ENCODE data around the gene GRM7. TPM values are rescaled to one million over a fixed set of nuclear protein-coding genes. Genes with fewer than 3 reads are reported as not detected.

Gene GRM7
- total RNA-seq, 2 experiments from 2014 or later = not detected

DNA sequence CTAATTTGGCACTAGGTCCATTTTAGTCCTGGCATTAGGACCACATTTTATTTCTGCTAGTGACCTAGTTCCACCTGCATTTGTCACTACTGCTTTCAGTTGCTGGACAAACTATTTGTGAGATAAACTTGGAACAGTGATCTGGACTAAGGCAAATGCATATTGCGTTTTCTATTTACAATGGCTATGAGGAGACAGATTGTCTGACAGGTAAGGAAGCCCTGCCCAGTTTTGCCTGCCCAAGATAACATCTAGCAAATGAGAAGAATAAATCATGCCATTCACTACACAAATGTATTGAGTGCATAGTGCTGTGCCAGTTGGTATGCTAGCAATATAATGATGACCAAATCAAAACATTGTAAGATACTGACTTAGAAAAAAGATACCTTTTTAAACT is 245.7 kb downstream of the GRM7 start:
- no peak for DNase-seq
- POLR2A ChIA-PET = no interaction called here
- no peak overlapping the region for H3K4me3 Mint-ChIP-seq
- peaks cover 9% of the 10 kb centered on the region for H3K9me3 Mint-ChIP-seq
- H3K36me3 Mint-ChIP-seq (ENCODE audit: low read depth) = no peaks in the 10 kb centered on the region
- no peaks in the 10 kb centered on the region for H3K4me1 Mint-ChIP-seq
- CTCF ChIA-PET = no interaction called here
- no peaks in the 10 kb centered on the region for H3K27me3 Mint-ChIP-seq
- no peak overlapping the region for H3K27ac Mint-ChIP-seq

- Mint-ChIP-seq H3K9me3 (no peaks in the 10 kb centered on the region), H3K36me3 (ENCODE audit: low read depth) (no peaks in the 10 kb centered on the region), H3K27ac (no peak overlapping the region)
Observed at GRCh38 chr3:7112523-7113056, 251.7 kb downstream of the GRM7 start.

GRCh38 chr3:7144697-7145308 is 283.9 kb downstream of the GRM7 start:
- Mint-ChIP-seq H3K9me3 (no peaks in the 10 kb centered on the region), H3K4me1 (no peaks in the 10 kb centered on the region), H3K36me3 (ENCODE audit: low read depth) (no peaks in the 10 kb centered on the region), H3K27me3 (no peaks in the 10 kb centered on the region), H3K27ac (no peak overlapping the region), H3K4me3 (no peak overlapping the region)
- POLR2A ChIA-PET = no interaction called here
- CTCF ChIA-PET = no interaction called here
- no peak for DNase-seq

More at GRCh38 chr3:7112523-7113056, 251.7 kb downstream of the GRM7 start:
- H3K4me3 Mint-ChIP-seq = no peak overlapping the region
- DNase-seq = no peak
- no peaks in the 10 kb centered on the region for H3K27me3 Mint-ChIP-seq
- POLR2A ChIA-PET = no interaction called here
- CTCF ChIA-PET = no interaction called here
- no peaks in the 10 kb centered on the region for H3K4me1 Mint-ChIP-seq

DNA sequence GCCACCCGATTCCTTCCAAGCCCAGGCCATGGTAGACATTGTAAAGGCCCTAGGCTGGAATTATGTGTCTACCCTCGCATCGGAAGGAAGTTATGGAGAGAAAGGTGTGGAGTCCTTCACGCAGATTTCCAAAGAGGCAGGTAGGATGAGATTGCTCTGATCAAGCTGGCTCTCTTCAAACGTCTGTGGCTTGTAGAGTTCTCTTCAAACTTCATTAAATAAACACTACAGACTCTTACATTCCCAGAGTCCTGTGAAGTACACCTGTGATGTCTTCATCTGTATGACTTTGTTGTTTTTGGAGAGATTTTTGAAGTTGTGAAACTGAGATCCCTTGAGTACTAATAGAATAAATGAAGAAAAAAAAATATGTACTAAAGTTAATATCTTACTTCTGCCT is 285.6 kb downstream of the GRM7 start:
- no peaks in the 10 kb centered on the region for H3K4me1 Mint-ChIP-seq
- no peaks in the 10 kb centered on the region for H3K9me3 Mint-ChIP-seq
- H3K27me3 Mint-ChIP-seq = no peaks in the 10 kb centered on the region
- no peak overlapping the region for H3K27ac Mint-ChIP-seq
- CTCF ChIA-PET = no interaction called here
- H3K4me3 Mint-ChIP-seq = no peak overlapping the region
- DNase-seq = no peak
- no peaks in the 10 kb centered on the region for H3K36me3 Mint-ChIP-seq (ENCODE audit: low read depth)
- POLR2A ChIA-PET = no interaction called here

DNA sequence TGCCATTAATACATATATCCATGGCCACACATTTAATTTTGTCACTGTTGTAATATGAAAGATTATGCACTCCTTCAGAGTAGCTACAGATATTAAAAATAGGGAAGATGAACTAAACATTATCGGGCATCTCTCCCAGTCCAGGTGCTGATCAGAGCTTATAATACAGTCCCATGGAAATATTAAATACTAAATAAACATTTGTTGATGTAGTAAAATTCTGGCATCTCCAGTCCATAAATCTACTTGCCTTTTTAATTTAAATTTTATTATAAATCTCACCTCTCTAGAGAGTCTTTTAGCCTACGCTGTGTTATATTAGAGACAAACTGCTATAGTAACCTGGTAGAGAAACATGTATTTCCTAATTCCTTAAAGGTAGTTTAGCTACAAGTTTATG is 297.6 kb downstream of the GRM7 start:
- DNase-seq = no peak
- Mint-ChIP-seq H3K27me3 (no peaks in the 10 kb centered on the region), H3K27ac (no peak overlapping the region), H3K4me3 (no peak overlapping the region), H3K4me1 (no peaks in the 10 kb centered on the region), H3K36me3 (ENCODE audit: low read depth) (no peaks in the 10 kb centered on the region), H3K9me3 (peaks cover 8% of the 10 kb centered on the region)
- CTCF ChIA-PET = no interaction called here
- POLR2A ChIA-PET = no interaction called here

- no peaks in the 10 kb centered on the region for H3K27me3 Mint-ChIP-seq
- CTCF ChIA-PET = no interaction called here
- POLR2A ChIA-PET = no interaction called here
- H3K4me1 Mint-ChIP-seq = no peaks in the 10 kb centered on the region
- no peak for DNase-seq
- no peak overlapping the region for H3K27ac Mint-ChIP-seq
- peaks cover 4% of the 10 kb centered on the region for H3K9me3 Mint-ChIP-seq
- no peaks in the 10 kb centered on the region for H3K36me3 Mint-ChIP-seq (ENCODE audit: low read depth)
- H3K4me3 Mint-ChIP-seq = no peak overlapping the region
Observed at GRCh38 chr3:7160689-7161088, 299.8 kb downstream of the GRM7 start.

DNA sequence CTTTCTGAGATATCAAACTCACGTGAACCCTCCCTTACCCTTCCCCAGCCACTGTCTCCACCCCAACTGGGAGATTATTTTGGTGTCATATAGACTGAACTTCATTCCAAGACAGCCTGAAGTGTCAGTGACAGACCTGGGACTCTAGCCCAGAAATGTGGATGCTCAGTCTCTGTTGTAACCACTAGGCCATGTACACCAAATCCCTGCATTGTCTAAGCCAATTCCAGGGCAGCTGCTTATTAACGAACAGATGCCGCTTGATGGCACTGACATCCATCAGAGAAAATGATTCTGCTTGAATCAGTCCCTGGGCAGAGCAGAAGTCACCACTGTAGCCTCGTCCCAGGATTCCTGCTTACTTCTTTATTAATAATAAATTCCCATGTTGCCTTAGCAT is 305.5 kb downstream of the GRM7 start:
- Mint-ChIP-seq H3K27me3 (no peaks in the 10 kb centered on the region), H3K9me3 (peaks cover 4% of the 10 kb centered on the region), H3K36me3 (ENCODE audit: low read depth) (no peaks in the 10 kb centered on the region), H3K27ac (no peak overlapping the region), H3K4me3 (no peak overlapping the region), H3K4me1 (no peaks in the 10 kb centered on the region)
- ChIA-PET POLR2A (no interaction called here), CTCF (no interaction called here)
- DNase-seq = no peak

DNA sequence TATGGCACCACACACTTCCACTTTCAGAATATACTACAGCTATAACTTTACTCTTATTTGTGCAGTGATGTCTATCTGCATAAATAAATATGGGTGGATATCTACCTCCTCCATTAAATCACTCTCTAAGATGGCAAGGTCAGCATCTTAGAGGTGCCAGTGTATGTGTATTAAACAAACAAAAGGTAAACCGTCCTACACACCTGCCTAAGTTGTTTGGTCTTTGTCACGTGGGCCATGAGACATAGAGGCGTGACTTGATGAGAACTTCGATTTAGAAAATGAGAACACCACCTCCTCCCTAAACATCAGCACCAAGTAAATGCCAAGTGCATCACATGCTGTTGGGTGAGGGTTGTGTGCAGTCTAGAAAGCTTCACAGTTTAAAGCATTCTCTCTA is 310.6 kb downstream of the GRM7 start:
- Mint-ChIP-seq H3K4me3 (no peak overlapping the region), H3K36me3 (ENCODE audit: low read depth) (no peaks in the 10 kb centered on the region), H3K9me3 (no peaks in the 10 kb centered on the region), H3K27ac (no peak overlapping the region), H3K4me1 (no peaks in the 10 kb centered on the region), H3K27me3 (no peaks in the 10 kb centered on the region)
- no peak for DNase-seq
- ChIA-PET CTCF (no interaction called here), POLR2A (no interaction called here)

- DNase-seq = no peak
- POLR2A ChIA-PET = no interaction called here
- Mint-ChIP-seq H3K36me3 (ENCODE audit: low read depth) (no peaks in the 10 kb centered on the region), H3K27me3 (no peaks in the 10 kb centered on the region), H3K27ac (no peak overlapping the region), H3K4me1 (no peaks in the 10 kb centered on the region), H3K4me3 (no peak overlapping the region), H3K9me3 (no peaks in the 10 kb centered on the region)
- CTCF ChIA-PET = no interaction called here
Observed at GRCh38 chr3:7172996-7173395, 312.1 kb downstream of the GRM7 start.

DNA sequence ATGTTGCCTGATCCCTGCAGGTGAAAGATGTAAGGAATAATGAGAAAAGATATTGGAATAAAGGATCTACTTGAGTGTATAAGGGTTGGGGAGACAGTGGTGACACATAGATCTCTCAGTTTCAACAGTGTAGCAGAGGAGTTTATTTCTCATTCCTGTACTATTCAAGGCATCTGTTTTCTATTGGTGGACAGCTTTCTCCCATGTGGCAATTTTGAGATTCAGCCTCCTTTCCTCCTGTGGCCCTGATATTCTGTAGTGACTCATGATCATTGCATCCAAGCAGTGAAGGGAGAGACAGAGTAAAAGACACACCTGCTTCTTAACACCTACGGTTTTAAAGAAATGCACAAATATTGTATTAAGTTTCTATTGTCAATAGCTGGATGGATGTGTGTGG is 327.6 kb downstream of the GRM7 start:
- DNase-seq = no peak
- H3K36me3 Mint-ChIP-seq (ENCODE audit: low read depth) = no peaks in the 10 kb centered on the region
- H3K4me3 Mint-ChIP-seq = no peak overlapping the region
- ChIA-PET POLR2A (no interaction called here), CTCF (no interaction called here)
- no peaks in the 10 kb centered on the region for H3K27me3 Mint-ChIP-seq
- H3K9me3 Mint-ChIP-seq = no peaks in the 10 kb centered on the region
- no peaks in the 10 kb centered on the region for H3K4me1 Mint-ChIP-seq
- H3K27ac Mint-ChIP-seq = no peak overlapping the region

- CTCF ChIA-PET = no interaction called here
- POLR2A ChIA-PET = no interaction called here
- no peak overlapping the region for H3K4me3 Mint-ChIP-seq
- no peaks in the 10 kb centered on the region for H3K9me3 Mint-ChIP-seq
- no peaks in the 10 kb centered on the region for H3K27me3 Mint-ChIP-seq
- DNase-seq = no peak
- no peaks in the 10 kb centered on the region for H3K4me1 Mint-ChIP-seq
- no peaks in the 10 kb centered on the region for H3K36me3 Mint-ChIP-seq (ENCODE audit: low read depth)
- H3K27ac Mint-ChIP-seq = no peak overlapping the region
Observed at GRCh38 chr3:7190095-7190494, 329.2 kb downstream of the GRM7 start.

DNA sequence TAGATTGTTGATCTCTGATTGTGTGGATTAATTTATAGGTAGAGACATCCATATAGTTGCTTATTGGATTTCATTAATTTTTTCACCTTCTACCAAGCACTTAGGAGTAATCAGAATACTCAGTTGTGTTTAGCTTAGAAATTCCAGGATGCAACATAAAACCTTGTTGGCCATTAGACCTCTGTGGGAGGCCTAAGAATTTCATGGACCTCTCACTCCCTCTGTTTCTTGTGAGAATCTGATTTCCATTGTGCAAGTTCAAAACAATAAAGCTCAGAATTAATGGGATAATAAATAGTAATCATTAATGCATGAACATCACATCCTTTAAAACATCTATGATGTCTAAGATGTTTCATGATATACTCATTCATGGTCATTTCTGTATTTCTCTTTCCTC is 332.4 kb downstream of the GRM7 start:
- no peaks in the 10 kb centered on the region for H3K27me3 Mint-ChIP-seq
- ChIA-PET POLR2A (no interaction called here), CTCF (no interaction called here)
- DNase-seq = no peak
- no peaks in the 10 kb centered on the region for H3K9me3 Mint-ChIP-seq
- H3K27ac Mint-ChIP-seq = no peak overlapping the region
- no peak overlapping the region for H3K4me3 Mint-ChIP-seq
- H3K36me3 Mint-ChIP-seq (ENCODE audit: low read depth) = no peaks in the 10 kb centered on the region
- no peaks in the 10 kb centered on the region for H3K4me1 Mint-ChIP-seq

- POLR2A ChIA-PET = no interaction called here
- Mint-ChIP-seq H3K27me3 (no peaks in the 10 kb centered on the region), H3K4me1 (no peaks in the 10 kb centered on the region), H3K27ac (no peak overlapping the region), H3K4me3 (no peak overlapping the region), H3K9me3 (no peaks in the 10 kb centered on the region), H3K36me3 (ENCODE audit: low read depth) (no peaks in the 10 kb centered on the region)
- no peak for DNase-seq
- CTCF ChIA-PET = no interaction called here
Observed at GRCh38 chr3:7194071-7194835, 333.3 kb downstream of the GRM7 start.

DNA sequence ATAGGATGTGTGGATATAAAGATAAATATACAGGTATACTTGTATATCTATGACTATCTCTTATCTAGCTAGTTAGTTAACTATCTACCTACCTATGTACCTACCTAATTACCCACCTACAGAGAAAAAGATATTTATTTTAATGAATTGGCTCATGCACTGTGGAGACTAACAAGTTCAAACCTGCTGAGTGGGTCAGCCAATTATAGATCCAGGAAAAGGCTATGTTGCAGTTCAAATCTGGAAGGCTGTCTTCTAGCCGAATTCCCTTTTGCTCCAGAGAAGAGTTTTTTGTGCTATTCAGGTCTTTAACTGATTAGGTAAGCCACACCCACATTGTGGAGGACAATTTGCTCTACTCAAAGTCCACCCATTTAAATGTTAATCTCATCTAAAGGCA is 335.0 kb downstream of the GRM7 start:
- H3K4me1 Mint-ChIP-seq = no peaks in the 10 kb centered on the region

More for the DNA sequence above, 335.0 kb downstream of the GRM7 start:
- Mint-ChIP-seq H3K9me3 (no peaks in the 10 kb centered on the region), H3K27ac (no peak overlapping the region), H3K36me3 (ENCODE audit: low read depth) (no peaks in the 10 kb centered on the region), H3K4me3 (no peak overlapping the region), H3K27me3 (no peaks in the 10 kb centered on the region)
- POLR2A ChIA-PET = no interaction called here
- CTCF ChIA-PET = no interaction called here
- no peak for DNase-seq
